NCI-H146 treated with DMSO at 0.1 percent for 48 hours (cell line): ENCODE data around the gene TGFBRAP1.
"Not testable (repeated sequence)": the region's sequence is repeated elsewhere in the genome, so short reads cannot be mapped to it uniquely, and the experiment has no call there.

Experiments used
- DNase-seq: peaks from one replicate; lab custom pipeline; 2025; ENCODE audit not compliant: unreplicated experiment; lab: John Stamatoyannopoulos, UW

The TGFBRAP1 gene

DNA sequence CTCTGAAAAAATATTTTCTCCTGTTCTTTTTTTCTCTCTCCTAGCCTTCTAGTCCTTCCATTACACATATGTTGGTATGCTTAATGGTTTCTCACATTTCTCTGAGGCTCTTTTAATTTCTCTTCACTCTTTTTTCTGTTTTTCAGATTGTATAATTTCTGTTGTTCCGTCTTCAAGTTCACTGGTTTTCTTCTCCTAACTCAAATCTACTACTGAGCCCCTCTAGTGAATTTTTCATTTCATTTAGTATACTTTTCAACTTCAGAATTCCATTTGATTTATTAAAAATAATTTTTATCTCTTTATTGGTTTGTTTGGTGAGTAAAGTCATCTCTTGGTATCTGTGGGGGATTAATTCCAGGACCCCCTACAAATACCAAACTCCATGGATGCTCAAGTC is 27.6 kb upstream of the TGFBRAP1 start:
- no peak for DNase-seq

DNA sequence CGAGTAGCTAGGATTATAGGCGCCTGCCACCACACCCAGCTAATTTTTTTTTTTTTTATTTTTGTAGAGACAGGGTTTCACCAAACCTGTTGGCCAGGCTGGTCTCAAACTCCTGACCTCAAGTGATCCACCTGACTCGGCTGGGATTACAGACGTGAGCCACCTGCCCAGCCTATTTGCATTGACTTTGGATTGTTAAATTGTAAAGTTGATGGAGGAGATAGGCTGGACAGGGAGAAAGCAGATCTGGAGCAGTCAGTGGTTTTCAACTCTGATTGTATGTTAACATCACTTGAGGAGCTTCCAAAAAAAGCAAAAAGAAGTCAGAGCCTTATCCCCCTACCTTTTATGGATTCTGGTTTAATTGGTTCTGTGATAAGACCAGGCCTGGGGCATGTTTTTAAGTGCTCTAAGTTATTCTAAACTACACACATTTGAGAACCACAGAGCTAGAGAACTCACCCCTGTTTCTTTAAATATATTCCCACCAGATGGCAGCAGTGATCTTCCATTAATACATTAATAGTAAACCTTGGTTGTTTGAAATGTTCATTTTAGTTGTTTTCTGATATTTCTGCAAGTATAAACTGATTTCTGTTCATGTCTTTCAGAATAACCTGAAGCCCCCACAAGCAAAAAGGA is 15.3 kb upstream of the TGFBRAP1 start:
- peak; percentile 13 for DNase-seq

DNA sequence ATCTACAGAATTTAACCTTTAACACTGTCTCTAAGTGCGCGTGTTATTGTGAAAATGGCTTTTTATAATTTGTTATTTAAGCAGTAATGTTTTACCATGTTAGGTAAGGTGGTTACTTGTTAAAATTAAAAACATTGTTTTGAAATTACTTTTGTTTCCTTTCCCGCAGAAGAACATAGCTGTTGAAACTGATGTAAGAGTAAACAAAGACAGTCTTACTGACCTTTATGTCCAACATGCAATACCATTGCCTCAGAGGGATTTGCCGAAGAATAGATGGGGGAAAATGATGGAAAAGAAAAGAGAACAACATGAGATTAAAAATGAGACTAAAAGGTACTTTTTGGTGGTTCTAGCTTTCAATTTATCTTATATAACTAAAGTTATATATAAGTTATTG is 9.9 kb upstream of the TGFBRAP1 start:
- DNase-seq, result no peak

DNA sequence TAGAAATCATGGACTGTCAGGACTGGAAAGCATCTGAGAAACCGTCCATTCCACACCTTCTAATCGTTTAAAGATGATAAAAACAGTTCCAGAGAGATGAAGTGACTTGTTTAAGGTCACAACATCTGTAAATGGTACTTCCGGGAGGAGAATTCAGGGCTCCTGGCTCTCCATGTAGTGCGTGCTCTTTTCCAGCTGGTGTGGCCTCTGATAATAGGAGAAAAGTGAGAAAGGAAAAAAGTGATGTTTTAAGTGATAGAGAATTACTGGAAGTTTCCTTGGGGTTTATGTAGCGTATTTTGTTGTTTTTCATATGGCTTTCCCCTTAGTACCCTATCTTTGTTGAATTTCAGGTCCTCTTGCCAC is 8.5 kb upstream of the TGFBRAP1 start:
- DNase-seq, result peak; percentile 33

DNA sequence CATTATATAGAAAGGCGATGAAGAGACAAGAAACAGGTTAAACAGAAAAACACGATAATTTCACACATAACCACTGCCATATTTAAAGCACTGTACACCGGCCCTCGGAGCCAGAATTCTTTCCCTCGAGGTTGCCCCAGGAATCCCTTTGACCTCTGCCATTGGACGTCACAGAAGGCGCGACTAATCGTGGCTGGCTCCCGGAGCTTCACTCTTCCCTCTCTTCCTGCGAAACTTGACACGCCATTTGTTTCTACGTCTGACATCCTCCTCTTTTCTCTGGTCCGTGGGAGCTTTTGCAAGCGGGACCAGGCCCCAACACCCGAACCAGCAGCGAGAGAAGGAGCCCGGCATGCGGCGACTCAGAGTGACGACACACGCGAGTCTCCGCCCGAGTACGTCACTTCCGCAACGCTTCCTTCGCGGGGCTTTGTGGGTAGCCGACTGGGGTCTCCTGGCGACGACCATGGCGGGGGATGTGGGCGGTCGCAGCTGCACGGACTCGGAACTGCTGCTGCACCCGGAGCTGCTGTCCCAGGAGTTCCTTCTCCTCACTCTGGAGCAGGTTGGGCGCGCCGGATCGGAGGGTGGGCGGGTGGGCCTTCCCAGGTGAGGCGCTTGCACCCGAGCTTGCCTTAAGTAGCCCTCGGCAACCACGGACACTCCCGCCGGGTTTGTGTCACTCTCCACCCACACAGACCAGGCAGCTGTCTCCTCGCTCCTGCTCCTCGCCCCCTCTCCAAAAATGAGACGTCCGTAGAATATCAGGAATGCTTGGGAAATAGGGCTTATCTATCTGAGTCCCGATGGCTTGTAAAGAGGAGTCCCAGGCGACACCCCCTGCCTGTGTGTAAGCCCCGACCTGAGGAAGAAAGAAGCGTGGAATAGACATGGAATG is 7.8 kb upstream of the TGFBRAP1 start, which contains the start of gene C2orf49:
C2orf49 (plus strand) TSS at position 419 of the 898 bp plus-strand sequence; CDS start at position 467, 48 bp downstream.
- DNase-seq, result peak; percentile 93

DNA sequence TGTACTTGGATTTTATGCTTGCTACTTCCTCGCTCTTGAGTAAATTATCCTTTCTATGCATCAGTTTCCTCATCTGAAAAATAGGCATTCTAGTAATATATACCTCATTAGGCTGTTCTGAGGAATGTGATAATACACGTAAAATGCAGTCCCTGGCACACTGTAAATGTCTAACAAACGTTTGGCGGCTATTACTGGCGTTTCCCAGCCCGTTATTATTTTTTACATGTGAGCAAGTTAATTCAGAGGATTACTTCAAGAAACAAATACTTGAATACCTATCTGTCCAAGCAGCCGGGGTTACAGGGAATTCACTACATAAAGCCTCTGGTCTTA is 7.2 kb upstream of the TGFBRAP1 start:
- no peak for DNase-seq

DNA sequence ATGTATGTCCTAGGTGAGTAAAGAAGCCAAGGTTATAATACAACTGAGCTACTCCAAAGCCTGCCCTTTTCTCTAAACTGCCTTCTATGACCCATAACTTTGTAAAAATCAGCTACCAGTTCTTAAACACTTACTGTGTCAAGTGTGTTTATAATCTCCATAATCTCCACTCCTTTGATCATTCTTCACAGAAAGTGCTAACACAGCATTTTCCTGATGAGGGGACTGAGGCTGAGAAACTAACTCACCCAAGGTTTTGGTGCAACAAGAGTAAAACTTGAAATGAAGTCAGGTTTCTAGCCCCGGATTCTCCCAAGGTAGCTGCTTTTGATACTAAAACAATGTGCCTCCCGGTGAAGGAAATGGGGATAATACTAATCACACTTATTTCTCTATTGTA is 5.9 kb upstream of the TGFBRAP1 start:
- no peak for DNase-seq

DNA sequence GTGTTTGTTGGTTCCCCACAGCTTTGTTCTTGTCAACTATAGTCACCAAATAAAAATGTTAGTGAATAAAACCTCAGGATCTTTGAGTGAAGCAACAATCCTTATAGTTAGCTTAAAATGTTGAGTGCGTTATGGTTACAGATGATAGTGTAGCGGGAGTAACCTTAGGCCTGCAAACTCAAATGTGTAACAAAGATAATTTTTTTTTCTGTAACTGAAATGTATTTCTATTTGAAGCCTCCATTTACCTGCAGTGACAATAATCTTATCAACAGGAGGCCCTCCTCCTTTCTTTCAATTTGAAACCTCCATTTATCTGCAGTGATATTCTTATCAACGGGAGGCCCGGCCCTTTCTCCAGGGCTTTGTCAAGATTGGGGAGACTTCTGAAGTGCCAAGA is 4.7 kb upstream of the TGFBRAP1 start:
- DNase-seq, result no peak

DNA sequence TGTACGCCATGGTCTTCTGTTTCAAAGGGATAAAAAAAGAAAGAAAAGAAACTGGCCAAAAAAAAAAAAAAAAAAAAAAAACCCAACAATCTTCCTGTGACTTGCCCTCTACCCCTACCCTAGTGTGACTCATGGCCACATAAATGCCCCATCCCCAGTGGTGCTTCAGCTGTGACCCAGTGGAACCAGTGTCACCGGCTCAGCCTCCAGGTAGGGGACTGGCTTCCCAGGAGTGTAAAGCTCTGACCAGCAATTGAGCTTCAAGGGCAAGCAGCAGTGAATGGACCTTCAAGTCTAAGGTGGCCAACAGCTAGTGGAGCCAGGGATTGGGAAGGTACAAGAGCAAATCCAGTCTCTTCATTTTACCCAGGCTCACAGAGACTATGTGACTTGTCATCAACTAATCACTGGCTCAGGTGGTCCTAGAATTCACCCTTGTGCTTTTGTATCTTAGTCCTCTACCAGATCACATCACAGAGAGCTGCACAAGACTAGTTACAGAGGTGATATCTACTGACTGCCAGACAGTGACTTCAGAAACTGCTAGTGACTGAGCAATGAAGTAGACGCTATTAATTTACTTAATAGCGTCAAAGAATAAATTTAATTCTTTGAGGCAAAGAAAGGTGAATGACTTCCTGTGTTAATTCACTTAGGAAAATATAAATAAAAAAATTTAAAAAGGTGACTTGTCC is 1.3 kb upstream of the TGFBRAP1 start:
- DNase-seq, result no peak

DNA sequence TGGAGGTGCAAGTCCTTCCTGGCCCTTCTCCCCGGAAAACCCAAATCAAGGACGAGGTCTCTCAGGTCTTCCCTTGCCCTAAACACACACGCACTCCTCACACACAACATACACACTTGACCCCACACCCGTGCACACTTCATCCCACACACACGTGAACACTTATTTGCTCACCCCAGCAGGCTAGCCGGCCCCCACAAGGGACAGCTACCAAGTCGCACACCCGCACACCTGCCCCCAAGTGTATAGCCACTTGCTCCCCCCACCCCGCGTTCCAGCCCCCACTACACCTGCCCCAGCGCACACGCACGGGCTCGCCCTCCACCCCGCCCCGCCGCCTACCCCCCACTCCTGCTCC is 359 bp downstream of the TGFBRAP1 start:
- no peak for DNase-seq

DNA sequence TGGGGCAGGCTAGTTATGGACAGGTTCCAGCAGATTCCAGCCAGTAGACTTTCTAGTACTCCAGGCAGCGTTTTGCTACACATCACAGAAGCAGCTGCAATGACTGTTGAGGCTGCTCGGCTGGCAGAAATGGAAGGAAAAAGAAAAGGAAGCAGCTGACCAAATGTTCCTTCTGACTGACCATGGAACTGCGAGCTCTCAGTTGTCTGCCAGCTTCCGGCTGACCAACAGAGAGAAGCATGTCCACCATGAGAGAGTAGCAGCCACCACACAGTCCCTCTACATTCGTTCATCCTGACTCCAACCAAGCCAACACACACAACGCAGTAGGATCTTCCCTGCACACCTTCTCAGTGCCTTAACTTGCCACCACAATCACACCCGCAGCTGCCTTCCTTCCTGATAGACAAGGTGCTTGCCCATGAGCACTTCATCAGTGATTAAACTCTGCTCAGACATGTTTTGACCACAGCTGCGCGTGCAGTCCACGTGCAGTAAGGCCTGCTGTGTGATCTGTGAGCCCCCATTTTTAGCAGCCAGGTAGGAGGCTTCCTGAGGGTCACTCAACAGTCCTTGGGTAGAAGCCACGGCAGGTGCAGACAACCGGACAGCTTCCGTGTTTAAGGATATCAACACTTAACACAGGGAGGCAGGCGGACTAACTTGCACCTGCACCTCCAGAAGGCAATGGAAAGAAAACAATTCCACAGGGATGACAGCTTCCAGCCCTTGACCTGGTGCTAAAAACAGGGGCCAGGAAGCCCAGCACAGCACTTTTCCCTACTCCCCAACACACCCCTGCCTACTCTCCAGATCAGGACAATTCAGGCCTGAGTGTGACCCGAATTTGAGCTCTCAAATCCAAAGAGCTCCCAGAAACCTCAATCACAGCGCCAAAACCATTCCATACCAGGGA is 996 bp downstream of the TGFBRAP1 start:
- peak; percentile 33 for DNase-seq

DNA sequence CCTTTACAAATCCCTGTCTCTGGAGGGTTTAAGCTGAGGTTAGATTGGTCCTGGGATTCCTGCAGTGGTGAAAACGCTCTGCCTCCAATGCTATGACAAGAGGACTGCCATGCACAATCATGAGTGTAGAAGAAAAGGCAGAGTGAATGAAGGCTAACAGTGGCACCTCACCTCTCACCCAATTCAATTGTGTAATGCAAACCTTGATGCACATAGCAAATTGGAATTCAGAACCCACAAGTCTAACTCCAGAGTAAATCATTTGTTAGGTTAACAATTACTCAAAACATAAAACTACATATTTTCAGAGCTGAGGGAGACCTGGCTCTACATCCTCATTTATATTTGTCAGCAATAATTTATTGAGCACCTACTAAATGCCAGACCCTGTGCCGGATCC is 1.8 kb downstream of the TGFBRAP1 start:
- DNase-seq, result no peak

DNA sequence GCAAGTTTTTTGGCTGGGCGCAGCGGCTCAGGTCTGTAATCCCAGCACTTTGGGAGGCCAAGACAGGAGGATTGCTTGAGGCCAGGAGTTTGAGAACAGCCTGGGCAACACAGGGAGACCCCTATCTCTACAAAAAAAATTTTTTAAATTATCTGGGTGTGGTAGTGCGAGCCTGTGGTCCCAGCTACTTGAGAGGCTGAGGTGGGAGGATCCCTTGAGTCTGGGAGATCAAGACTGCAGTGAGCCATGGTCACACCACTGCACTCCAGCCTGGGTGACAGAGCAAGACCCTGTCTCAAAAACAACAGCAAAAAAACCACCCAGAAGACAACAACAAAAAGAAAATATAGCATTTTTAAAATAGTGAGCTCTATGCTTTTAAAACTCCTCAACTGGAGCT is 2.3 kb downstream of the TGFBRAP1 start:
- not testable (repeated sequence) for DNase-seq

DNA sequence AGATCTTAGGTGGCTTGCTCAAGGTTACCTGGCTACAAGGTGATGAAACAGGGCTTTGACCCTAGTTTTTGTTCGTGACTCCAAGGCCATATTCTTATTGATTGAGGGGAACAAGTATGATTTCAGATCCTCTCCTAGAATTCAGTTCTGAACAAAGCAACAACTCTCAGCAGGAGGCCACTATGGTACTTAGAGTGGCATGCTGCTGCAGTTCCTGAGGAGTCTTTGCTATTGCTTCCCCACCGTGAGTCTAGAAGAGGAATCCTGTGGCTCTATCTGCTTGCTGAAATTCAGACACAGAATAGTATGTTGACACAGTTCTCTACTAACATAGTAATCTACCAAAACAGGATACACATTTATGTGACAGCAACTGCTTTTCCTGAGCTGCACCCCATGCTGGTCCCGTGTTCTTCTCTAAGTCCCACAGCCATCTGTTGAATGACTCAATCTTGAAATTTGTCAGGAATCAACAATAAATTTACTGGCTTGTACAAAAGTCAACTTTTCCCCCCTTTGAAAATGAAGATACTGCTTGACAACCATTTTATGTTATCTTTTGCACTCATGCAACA is 4.1 kb downstream of the TGFBRAP1 start:
- no peak for DNase-seq

DNA sequence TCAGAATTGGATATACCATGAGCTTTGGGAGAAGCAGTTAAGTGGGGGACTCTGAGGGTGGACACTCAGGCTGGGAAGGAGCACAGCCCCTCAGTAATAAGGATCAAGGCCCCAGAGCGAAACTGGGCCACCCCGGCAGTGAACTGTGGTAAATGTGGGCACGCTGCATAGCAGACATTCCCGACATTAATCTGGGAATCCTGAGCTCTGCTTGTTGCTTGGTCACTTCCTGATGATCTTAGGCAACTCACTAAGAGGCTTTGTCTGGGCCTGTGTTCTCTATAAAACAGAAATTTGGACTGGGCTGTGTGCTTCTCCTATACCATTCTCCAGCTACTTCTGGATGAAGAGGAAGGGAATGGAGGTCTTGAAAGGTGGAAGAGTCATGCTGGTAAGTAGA is 4.8 kb downstream of the TGFBRAP1 start:
- no peak for DNase-seq

DNA sequence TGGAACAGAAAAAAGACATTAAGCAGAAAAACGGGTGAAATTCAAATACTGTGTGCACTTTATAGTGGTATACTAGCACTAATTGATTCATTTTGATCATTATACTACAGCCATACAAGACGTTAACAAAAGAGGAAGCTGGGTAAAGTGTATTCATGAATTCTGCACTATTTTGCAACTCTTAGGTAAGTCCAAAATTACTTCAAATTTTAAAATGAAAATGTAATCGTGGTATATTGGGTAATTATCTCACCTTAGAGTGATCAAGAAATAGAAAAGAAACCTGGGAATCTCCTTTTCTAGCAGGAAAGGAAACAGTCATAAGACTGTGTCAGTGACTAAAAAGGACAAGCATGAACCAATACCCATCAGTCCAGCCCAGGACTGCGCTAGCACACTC is 5.4 kb downstream of the TGFBRAP1 start:
- no peak for DNase-seq

DNA sequence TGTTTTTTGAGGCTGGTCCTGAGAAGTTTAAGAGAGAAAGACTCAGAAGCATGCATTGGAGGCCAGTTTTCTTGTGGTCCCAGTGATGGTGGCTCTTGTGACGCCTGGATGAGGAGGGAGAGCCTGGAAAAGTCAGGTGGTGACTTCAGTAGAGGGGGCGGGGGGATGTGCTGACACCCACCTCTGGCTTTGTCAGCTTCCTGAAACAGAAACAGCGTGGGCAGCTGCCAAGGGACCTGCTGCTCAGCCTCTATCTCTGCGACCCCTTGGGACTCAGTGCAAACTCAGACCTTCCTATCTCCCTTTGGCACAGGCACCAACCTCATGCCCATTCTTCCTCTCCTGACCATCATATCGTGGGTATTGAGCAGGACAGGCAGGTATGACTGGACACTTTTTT is 6.4 kb downstream of the TGFBRAP1 start:
- no peak for DNase-seq

DNA sequence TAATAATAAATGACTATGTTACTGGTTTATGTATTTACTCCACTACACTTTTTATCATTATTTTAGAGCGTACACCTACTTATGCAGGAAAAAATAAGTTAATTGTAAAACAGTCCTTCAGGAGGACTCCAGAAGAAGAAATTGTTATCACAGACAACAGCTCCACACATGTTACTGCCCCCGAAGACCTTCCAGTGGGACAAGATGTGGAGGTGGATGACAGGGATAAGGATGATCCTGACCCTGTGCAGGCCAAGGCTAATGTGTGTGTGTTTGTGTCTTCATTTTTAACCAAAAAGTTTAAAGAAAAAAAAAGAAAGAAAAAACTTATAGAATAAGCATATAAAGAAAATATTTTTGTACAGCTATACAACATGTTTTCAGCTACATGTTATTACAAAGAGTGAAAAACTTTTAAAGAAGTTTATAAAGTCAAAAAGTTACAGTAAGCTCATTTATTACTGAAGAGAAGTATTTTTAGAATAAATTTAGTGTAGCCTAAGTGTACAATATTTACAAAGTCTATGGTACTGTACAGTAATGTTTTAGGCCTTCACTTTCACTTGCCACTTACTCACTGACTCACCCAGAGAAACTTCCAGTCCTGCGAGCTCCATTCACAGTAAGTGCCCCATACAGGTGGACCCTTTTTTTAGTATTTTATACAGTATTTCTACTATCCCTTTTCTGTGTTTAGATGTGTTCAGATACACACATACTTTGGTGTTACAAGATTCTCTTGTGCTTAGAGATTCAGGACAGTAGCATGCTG is 7.5 kb downstream of the TGFBRAP1 start:
- no peak for DNase-seq

DNA sequence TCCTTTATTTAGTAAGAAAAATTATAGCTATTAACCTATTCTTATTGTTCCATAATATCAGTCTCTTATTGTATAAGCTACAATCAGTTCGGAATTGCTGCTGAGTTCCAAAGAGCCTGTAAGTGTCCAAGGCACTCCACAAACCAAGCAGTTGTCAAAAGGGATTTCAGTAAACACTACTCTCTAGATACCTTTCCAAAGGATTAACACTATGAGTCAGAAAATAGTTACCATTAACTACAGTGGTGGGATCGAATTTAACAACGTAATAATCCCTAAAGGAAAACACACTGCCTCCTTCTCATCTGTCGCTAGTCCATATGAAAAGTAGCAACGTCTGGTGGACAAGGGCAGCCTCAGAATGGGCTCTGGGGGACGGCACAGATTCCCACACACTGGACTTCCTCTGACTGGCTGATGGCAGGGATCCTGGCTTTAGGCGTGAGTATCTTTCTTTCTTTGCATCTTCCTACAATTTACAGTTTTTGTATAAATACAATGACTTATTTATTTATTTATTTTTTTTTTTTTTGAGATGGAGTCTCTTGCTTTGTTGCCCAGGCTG is 8.8 kb downstream of the TGFBRAP1 start:
- no peak for DNase-seq

DNA sequence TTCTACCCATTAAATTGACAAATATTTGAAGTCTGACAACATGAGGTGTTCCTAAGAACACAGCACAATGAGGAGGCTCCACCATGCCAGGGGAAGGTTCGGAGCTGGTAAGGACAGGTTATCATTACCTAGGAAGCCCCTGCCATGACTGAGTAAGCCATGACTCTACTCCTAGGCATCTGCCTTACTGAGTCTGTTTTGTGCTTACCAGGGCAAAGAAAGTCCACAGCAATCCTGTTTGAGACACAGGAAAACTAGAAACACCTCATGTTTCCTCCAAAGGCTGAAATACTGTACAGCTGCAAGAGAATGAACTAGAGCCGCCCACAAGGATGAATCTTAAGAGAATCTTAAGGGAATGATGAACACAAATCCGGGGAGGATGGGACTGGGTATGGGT is 11.6 kb downstream of the TGFBRAP1 start:
- DNase-seq, result no peak
